ENCODE measurements around the gene PEX7.
"Not testable (repeated sequence)": the region's sequence is repeated elsewhere in the genome, so short reads cannot be mapped to it uniquely, and the experiment has no call there.

The PEX7 gene

GRCh38 chr6:136866872-136867416, 44.6 kb downstream of the PEX7 start:
- H3K4me3 ChIP-seq (ENCODE audit: low read depth, low read length) = no peak overlapping the region
- DNase-seq (ENCODE audit: low read depth) = no peak
- TF ChIP-seq POLR2A (IDR thresholded peaks at IDR 0.05; ENCODE audit: extremely low read depth, insufficient read length) = no peak
- TF ChIP-seq, protein P1, sequence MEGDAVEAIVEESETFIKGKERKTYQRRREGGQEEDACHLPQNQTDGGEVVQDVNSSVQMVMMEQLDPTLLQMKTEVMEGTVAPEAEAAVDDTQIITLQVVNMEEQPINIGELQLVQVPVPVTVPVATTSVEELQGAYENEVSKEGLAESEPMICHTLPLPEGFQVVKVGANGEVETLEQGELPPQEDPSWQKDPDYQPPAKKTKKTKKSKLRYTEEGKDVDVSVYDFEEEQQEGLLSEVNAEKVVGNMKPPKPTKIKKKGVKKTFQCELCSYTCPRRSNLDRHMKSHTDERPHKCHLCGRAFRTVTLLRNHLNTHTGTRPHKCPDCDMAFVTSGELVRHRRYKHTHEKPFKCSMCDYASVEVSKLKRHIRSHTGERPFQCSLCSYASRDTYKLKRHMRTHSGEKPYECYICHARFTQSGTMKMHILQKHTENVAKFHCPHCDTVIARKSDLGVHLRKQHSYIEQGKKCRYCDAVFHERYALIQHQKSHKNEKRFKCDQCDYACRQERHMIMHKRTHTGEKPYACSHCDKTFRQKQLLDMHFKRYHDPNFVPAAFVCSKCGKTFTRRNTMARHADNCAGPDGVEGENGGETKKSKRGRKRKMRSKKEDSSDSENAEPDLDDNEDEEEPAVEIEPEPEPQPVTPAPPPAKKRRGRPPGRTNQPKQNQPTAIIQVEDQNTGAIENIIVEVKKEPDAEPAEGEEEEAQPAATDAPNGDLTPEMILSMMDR (IDR thresholded peaks at IDR 0.05; ENCODE audit: low read depth, low read length) = no peak

GRCh38 chr6:136869451-136869850, 47.1 kb downstream of the PEX7 start:
- no peak for DNase-seq (ENCODE audit: low read depth)
- TF ChIP-seq, protein P2, sequence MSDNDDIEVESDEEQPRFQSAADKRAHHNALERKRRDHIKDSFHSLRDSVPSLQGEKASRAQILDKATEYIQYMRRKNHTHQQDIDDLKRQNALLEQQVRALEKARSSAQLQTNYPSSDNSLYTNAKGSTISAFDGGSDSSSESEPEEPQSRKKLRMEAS (IDR thresholded peaks at IDR 0.05; ENCODE audit: low read depth, low read length) = no peak
- TF ChIP-seq POLR2A (IDR thresholded peaks at IDR 0.05; ENCODE audit: extremely low read depth, insufficient read length) (no peak), MYC (IDR thresholded peaks at IDR 0.05; ENCODE audit: low read depth, low read length) (no peak)
- TF ChIP-seq, protein P1 (IDR thresholded peaks at IDR 0.05; ENCODE audit: low read depth, low read length) = no peak
- no peak overlapping the region for H3K4me3 ChIP-seq (ENCODE audit: low read depth, low read length)

DNA sequence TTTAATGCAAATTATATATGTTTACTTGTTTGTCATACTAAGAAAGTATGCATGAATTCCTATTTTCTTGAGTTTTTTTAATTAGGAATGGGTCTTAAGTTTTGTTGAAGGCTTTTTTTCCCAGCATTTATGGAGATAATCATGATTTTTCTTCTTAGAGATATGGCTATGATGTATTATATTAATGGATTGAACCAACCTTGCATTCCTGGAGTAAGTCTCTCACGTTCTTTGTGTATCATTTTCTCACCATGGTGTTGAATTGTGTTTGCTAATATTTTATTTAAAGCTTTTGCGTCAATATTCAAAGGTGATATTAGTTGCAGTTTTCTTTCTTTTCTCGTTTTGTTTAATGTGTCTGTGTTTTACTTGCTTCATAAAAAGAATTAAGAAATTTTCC, 51.4 kb downstream of the PEX7 start:
- no peak for DNase-seq (ENCODE audit: low read depth)
- TF ChIP-seq POLR2A (IDR thresholded peaks at IDR 0.05; ENCODE audit: extremely low read depth, insufficient read length) (no peak), MYC (IDR thresholded peaks at IDR 0.05; ENCODE audit: low read depth, low read length) (no peak)
- TF ChIP-seq, protein P1 (IDR thresholded peaks at IDR 0.05; ENCODE audit: low read depth, low read length) = no peak
- TF ChIP-seq, protein P2 (IDR thresholded peaks at IDR 0.05; ENCODE audit: low read depth, low read length) = no peak

GRCh38 chr6:136876469-136876868, 54.1 kb downstream of the PEX7 start:
- DNase-seq (ENCODE audit: low read depth); H3K4me3 ChIP-seq (ENCODE audit: low read depth, low read length): not testable (repeated sequence)

More for the DNA sequence above, 51.4 kb downstream of the PEX7 start:
- H3K4me3 ChIP-seq (ENCODE audit: low read depth, low read length) = no peak overlapping the region

GRCh38 chr6:136880748-136881460, 58.5 kb downstream of the PEX7 start:
- no peak overlapping the region for H3K4me3 ChIP-seq (ENCODE audit: low read depth, low read length)
- no peak for TF ChIP-seq MYC (IDR thresholded peaks at IDR 0.05; ENCODE audit: low read depth, low read length)
- TF ChIP-seq, protein P1 (IDR thresholded peaks at IDR 0.05; ENCODE audit: low read depth, low read length) = no peak
- DNase-seq (ENCODE audit: low read depth) = no peak

- no peak overlapping the region for H3K4me3 ChIP-seq (ENCODE audit: low read depth, low read length)
- TF ChIP-seq POLR2A (IDR thresholded peaks at IDR 0.05; ENCODE audit: extremely low read depth, insufficient read length) (no peak), MYC (IDR thresholded peaks at IDR 0.05; ENCODE audit: low read depth, low read length) (no peak)
- TF ChIP-seq, protein P1 (IDR thresholded peaks at IDR 0.05; ENCODE audit: low read depth, low read length) = no peak
- TF ChIP-seq, protein P2 (IDR thresholded peaks at IDR 0.05; ENCODE audit: low read depth, low read length) = no peak
- DNase-seq (ENCODE audit: low read depth) = no peak
Measured at GRCh38 chr6:136886091-136886490, 63.7 kb downstream of the PEX7 start.

Data from NB4 (cell line).